Prostate gland (tissue), 2 donors: ENCODE data around the gene RGS18. TPM values are rescaled to one million over a fixed set of nuclear protein-coding genes. Genes with fewer than 3 reads are reported as not detected.
"Not testable (repeated sequence)": the region's sequence is repeated elsewhere in the genome, so short reads cannot be mapped to it uniquely, and the experiment has no call there.

Experiments
- DNase-seq: peaks from one replicate; pipeline ENCODE4 v3.0.0-alpha.2; 2019; ENCODE audit warnings: low spot score
- H3K27ac ChIP-seq, 2 donors: fragments of 200-600 bp; sonication (generic); 2 replicates each; pipeline ENCODE4 v1.5.1; 2017 to 2019
- H3K27me3 ChIP-seq: fragments of 200-600 bp; sonication (generic); replicated peaks from 2 replicates; pipeline ENCODE4 v1.5.1; 2019; ENCODE audit not compliant: insufficient read depth
- H3K36me3 ChIP-seq, 2 donors: fragments of 200-600 bp; sonication (generic); 1 replicate in 1 of 2; 2 replicates in 1 of 2; pipeline versions ENCODE4 v1.5.1 to v1.8.1; 2017 to 2019
- H3K4me1 ChIP-seq: fragments of 200-600 bp; sonication (generic); replicated peaks from 2 replicates; pipeline ENCODE4 v1.5.1; 2019
- H3K4me3 ChIP-seq, 2 donors: fragments of 200-600 bp; sonication (generic); 2 replicates each; pipeline ENCODE4 v1.5.1; 2017 to 2019
- H3K9me3 ChIP-seq: fragments of 200-600 bp; sonication (generic); 2 replicates; pipeline ENCODE4 v1.5.1; 2017
- CTCF ChIP-seq, 4 experiments: fragments of 200-600 bp in 2 of 4; fragments of 450-650 bp in 2 of 4; sonication (generic) in 2 of 4; IDR thresholded peaks; 1 replicate in 3 of 4; 2 replicates in 1 of 4; pipeline ENCODE4 v1.5.1; 2016 to 2019; ENCODE audit warnings: antibody characterized with exemption in 4 of 4, mild to moderate bottlenecking in 2 of 4, moderate library complexity in 2 of 4
- POLR2A ChIP-seq: fragments of 450-650 bp; IDR thresholded peaks from one replicate; pipeline ENCODE4 v1.6.1; 2016; ENCODE audit warnings: antibody characterized with exemption, mild to moderate bottlenecking
- POLR2AphosphoS5 ChIP-seq: sonication (generic); formaldehyde crosslinking; IDR thresholded peaks from one replicate; pipeline ENCODE4 v1.6.1; 2017; ENCODE audit warnings: antibody characterized with exemption
- WGBS: methylation state at CpG from one replicate; pipeline ENCODE4 v1.1.5; 2018; 5-methylcytosine and 5-hydroxymethylcytosine counted together
- intact Hi-C: fragments of 100-400 bp; cut with DNase I; formaldehyde crosslinking; loops from one replicate; pipeline ENCODE4 v1.14.2; 2022
- total RNA-seq, 2 donors: library from RNA; depleted of rRNA; stranded (reverse); fragments of >200 nt; gene quantifications; one replicate each; pipeline ENCODE4 v1.1.0, GENCODE V29; 2016

RGS18 gene
- total RNA-seq, 2 donors from 2014 or later = 0.64 to 1.2 TPM

DNA sequence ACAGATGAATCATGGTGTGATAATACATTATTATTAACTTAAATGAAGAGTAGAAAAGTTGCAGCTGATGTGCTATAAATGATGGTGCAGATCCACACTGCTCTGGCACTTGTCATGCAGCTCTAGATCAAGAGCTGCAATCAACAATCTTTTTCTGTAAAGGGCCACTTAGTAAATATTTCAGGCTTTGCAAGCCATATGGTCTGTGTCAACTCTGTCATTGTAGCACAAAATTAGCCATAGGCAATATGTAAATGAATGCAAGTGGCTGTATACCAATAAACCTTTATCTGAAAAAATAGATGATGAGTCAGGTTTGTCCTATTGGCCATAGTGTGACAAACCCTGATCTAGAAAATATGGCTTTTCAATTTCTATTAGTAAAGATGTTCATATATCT, 66.6 kb downstream of the RGS18 start:
- Histone ChIP-seq H3K4me3 (no peak overlapping the region), H3K27me3 (no peaks in the 10 kb centered on the region), H3K36me3 (no peaks in the 10 kb centered on the region), H3K27ac (no peak overlapping the region), H3K9me3 (no peaks in the 10 kb centered on the region), H3K4me1 (no peaks in the 10 kb centered on the region)
- intact Hi-C loops = no loop called here
- TF ChIP-seq POLR2AphosphoS5 (no peak), POLR2A (no peak), CTCF (IDR thresholded peaks at IDR 0.05) (no peak)
- no peak for DNase-seq

GRCh38 chr1:192225266-192225665, 67.0 kb downstream of the RGS18 start:
- Histone ChIP-seq H3K27me3 (no peaks in the 10 kb centered on the region), H3K4me1 (no peaks in the 10 kb centered on the region), H3K9me3 (no peaks in the 10 kb centered on the region), H3K27ac (no peak overlapping the region), H3K4me3 (no peak overlapping the region), H3K36me3 (no peaks in the 10 kb centered on the region)
- 86% methylated on average over 2 of the region's 2 CpGs for WGBS
- no peak for DNase-seq
- TF ChIP-seq CTCF (IDR thresholded peaks at IDR 0.05) = no peak
- no peak for TF ChIP-seq POLR2AphosphoS5
- TF ChIP-seq POLR2A = no peak
- intact Hi-C loops = no loop called here

GRCh38 chr1:192225703-192226102, 67.4 kb downstream of the RGS18 start:
- Histone ChIP-seq H3K4me1 (no peaks in the 10 kb centered on the region), H3K27ac (no peak overlapping the region), H3K4me3 (no peak overlapping the region), H3K36me3 (no peaks in the 10 kb centered on the region), H3K9me3 (no peaks in the 10 kb centered on the region), H3K27me3 (no peaks in the 10 kb centered on the region)
- intact Hi-C loops = no loop called here
- 72% methylated on average over 3 of the region's 3 CpGs for WGBS
- no peak for DNase-seq
- no peak for TF ChIP-seq POLR2AphosphoS5
- no peak for TF ChIP-seq CTCF (IDR thresholded peaks at IDR 0.05)
- TF ChIP-seq POLR2A = no peak

DNA sequence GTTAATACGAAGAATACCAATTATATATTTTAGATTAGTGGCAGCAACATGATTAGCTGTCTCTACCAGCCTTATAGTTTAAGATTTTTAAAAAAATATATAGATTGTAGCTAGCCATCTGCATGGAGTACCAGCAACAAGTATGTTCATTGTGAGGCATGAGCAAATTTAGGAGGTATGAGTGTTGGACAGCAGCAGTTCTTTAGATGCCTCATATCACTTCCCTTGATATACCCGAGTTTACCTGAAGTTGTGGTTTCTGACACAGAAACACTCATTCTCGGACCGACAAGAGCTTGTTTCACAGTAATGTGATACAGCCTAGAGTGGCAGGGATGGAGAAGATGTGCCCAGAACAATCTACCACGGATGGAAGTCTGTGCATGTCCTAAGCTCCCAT, 69.1 kb downstream of the RGS18 start:
- no peaks in the 10 kb centered on the region for H3K27me3 ChIP-seq
- no peak overlapping the region for H3K27ac ChIP-seq
- 85% methylated on average over 5 of the region's 5 CpGs for WGBS
- intact Hi-C loops = no loop called here
- no peak for TF ChIP-seq POLR2AphosphoS5
- TF ChIP-seq CTCF (IDR thresholded peaks at IDR 0.05) = no peak
- TF ChIP-seq POLR2A = no peak
- H3K4me1 ChIP-seq = no peaks in the 10 kb centered on the region
- H3K36me3 ChIP-seq = no peaks in the 10 kb centered on the region
- DNase-seq = no peak
- no peaks in the 10 kb centered on the region for H3K9me3 ChIP-seq
- H3K4me3 ChIP-seq = no peak overlapping the region

DNA sequence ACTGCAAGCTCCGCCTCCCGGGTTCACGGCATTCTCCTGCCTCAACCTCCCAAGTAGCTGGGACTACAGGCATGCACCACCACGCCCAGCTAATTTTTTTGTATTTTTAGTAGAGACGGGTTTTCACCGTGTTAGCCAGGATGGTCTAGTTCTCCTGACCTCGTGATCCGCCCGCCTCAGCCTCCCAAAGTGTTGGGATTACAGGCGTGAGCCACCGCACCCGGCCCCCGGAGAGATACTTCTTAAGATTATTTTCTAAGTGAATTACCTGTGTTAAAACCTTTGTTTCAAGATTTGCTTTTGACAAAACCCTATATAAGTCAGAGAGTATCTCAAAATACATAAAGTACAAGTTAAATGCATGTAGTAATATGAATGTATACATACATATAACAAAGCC, 69.7 kb downstream of the RGS18 start:
- 95% methylated on average over 13 of the region's 13 CpGs for WGBS
- DNase-seq, H3K27ac ChIP-seq, H3K27me3 ChIP-seq, H3K9me3 ChIP-seq, H3K4me1 ChIP-seq, H3K36me3 ChIP-seq, intact Hi-C loops, H3K4me3 ChIP-seq: not testable (repeated sequence)
